Measurements from ENCODE around the gene R3HDM2. TPM values are rescaled to one million over a fixed set of nuclear protein-coding genes. Genes with fewer than 3 reads are reported as not detected.
"Not testable (repeated sequence)": the region's sequence is repeated elsewhere in the genome, so short reads cannot be mapped to it uniquely, and the experiment has no call there.

R3HDM2 gene
- total RNA-seq, 4 donors from 2014 or later, result 30.3 to 41.5 (median 35.1) TPM

DNA sequence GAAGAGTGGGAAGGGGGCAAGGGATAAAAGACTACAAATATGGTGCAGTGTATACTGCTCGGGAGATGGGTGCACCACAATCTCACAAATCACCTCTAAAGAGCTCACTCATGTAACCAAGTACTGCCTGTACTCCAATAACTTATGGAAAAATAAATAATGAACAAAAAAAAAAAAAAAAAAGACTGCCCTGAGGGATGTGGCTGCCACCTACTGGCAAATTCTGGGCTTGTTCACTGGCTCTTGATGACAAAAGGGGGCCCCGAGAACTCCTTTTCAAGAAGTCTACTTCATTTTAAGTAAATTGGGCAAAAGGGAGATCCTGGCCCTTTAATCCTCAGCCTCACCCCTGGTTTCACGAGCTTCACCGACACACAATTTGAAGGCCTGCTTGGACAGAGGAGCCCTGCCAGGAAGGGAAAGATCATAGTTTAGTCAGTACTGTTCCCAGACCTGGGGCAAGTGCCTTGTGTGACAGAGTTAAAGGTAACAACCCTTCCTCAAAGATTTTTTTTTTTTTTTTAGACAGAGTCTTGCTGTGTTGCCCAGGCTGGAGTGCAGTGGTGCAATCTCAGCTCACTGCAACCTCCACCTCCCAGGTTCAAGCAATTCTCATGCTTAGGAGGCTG is 153.8 kb downstream of the R3HDM2 start:
- no peak for DNase-seq (ENCODE audit: extremely low spot score)
- WGBS, result 86% methylated on average over 4 of the region's 4 CpGs
- intact Hi-C loops (cut with DNase I), result no loop called here

DNA sequence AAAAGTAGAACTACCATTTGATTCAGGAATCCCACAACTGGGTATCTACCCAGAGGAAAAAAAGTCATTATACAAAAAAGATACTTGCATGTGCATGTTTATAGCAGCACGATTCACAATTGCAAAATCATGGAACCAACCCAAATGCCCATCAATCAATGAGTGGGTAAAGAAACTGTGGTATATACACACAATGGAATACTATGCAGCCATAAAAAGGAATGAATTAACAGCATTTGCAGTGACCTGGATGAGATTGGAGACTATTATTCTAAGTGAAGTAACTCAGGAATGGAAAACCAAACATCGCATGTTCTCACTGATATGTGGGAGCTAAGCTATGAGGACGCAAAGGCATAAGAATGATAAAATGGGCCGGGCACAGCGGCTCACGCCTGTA is 154.6 kb downstream of the R3HDM2 start:
- H3K36me3 ChIP-seq, result peaks cover 27 to 96% (median 56%) of the 10 kb centered on the region in 4 donors
- H3K4me1 ChIP-seq; H3K4me3 ChIP-seq; DNase-seq (ENCODE audit: extremely low spot score); H3K9me3 ChIP-seq; H3K27ac ChIP-seq (replicated peaks in 1 of 4); intact Hi-C loops (cut with DNase I); H3K27me3 ChIP-seq: not testable (repeated sequence)
- WGBS, result 95% methylated on average over 6 of the region's 6 CpGs

More for the DNA sequence above, 153.8 kb downstream of the R3HDM2 start:
- TF ChIP-seq, protein P1, sequence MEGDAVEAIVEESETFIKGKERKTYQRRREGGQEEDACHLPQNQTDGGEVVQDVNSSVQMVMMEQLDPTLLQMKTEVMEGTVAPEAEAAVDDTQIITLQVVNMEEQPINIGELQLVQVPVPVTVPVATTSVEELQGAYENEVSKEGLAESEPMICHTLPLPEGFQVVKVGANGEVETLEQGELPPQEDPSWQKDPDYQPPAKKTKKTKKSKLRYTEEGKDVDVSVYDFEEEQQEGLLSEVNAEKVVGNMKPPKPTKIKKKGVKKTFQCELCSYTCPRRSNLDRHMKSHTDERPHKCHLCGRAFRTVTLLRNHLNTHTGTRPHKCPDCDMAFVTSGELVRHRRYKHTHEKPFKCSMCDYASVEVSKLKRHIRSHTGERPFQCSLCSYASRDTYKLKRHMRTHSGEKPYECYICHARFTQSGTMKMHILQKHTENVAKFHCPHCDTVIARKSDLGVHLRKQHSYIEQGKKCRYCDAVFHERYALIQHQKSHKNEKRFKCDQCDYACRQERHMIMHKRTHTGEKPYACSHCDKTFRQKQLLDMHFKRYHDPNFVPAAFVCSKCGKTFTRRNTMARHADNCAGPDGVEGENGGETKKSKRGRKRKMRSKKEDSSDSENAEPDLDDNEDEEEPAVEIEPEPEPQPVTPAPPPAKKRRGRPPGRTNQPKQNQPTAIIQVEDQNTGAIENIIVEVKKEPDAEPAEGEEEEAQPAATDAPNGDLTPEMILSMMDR (IDR thresholded peaks at IDR 0.05), result peak in 2 of 3 experiments; percentile 19 to 28
- no peak for TF ChIP-seq POLR2AphosphoS5 (IDR thresholded peaks at IDR 0.05)
- Histone ChIP-seq H3K27me3 (no peaks in the 10 kb centered on the region), H3K4me3 (no peak overlapping the region), H3K4me1 (peaks cover 0 to 9% (median 7%) of the 10 kb centered on the region in 4 donors), H3K27ac (replicated peaks in 1 of 4) (no peak overlapping the region), H3K9me3 (no peaks in the 10 kb centered on the region), H3K36me3 (peaks cover 23 to 96% (median 61%) of the 10 kb centered on the region in 4 donors)

GRCh38 chr12:57273516-57273915 is 157.3 kb downstream of the R3HDM2 start:
- Histone ChIP-seq H3K27ac (replicated peaks in 1 of 4) (no peak overlapping the region), H3K9me3 (no peaks in the 10 kb centered on the region), H3K36me3 (peaks cover 23 to 96% (median 49%) of the 10 kb centered on the region in 4 donors), H3K27me3 (no peaks in the 10 kb centered on the region), H3K4me1 (peaks cover 0 to 8% (median 0%) of the 10 kb centered on the region in 4 donors), H3K4me3 (no peak overlapping the region)
- intact Hi-C loops (cut with DNase I), result no loop called here
- no peak for DNase-seq (ENCODE audit: extremely low spot score)
- TF ChIP-seq POLR2AphosphoS5 (IDR thresholded peaks at IDR 0.05) (no peak), POLR2A (IDR thresholded peaks at IDR 0.05; ENCODE audit: low read depth) (no peak), EP300 (IDR thresholded peaks at IDR 0.05) (no peak)
- TF ChIP-seq, protein P1 (IDR thresholded peaks at IDR 0.05), result no peak

DNA sequence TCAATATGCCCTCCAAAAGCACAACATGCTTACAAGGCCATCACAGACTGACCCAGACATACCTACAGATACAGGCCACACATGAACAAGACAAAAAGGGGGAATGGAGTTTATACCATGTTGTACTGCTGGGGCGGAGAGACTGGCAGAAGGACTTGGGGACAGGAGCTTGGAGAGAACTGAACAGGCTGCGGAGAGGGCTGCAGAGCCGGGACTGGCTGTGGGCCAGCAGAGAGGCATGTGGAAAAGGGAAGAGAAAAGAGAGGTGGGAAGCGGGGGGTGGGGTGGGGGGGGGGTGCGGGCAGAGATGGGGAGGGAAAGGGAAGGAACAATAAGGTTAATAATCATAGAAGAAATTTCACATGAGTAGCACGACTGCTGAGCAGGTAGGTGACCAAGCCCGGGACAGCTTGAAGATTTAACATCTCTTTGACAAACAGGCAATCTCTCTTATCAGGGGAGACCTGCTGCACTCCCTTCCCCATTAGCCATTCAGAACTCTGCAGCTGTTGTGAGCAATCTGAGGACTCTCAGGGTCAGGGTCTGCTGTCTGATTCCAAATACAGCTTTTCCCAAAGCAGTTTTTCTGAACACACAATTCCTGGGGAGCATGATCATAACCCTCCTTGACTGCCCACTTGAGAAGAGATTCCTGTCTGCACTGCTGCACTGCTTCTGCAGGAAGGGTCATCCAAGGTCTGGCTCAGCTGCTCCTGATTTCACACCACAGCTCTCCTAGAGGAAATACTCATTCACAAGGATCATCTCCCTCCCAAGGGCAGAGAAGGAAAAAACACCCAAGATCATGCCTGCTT is 158.3 kb downstream of the R3HDM2 start:
- no peaks in the 10 kb centered on the region for H3K9me3 ChIP-seq
- DNase-seq (ENCODE audit: extremely low spot score), result no peak
- no peaks in the 10 kb centered on the region for H3K27me3 ChIP-seq
- WGBS, result 71% methylated on average over 7 of the region's 7 CpGs
- H3K27ac ChIP-seq (replicated peaks in 1 of 4), result no peak overlapping the region
- TF ChIP-seq EP300 (IDR thresholded peaks at IDR 0.05) (no peak), POLR2AphosphoS5 (IDR thresholded peaks at IDR 0.05) (no peak), POLR2A (IDR thresholded peaks at IDR 0.05; ENCODE audit: low read depth) (no peak)
- TF ChIP-seq, protein P1 (IDR thresholded peaks at IDR 0.05), result no peak
- intact Hi-C loops (cut with DNase I), result no loop called here
- peaks cover 31 to 96% (median 49%) of the 10 kb centered on the region in 4 donors for H3K36me3 ChIP-seq
- H3K4me3 ChIP-seq, result no peak overlapping the region
- peaks cover 0 to 8% (median 0%) of the 10 kb centered on the region in 4 donors for H3K4me1 ChIP-seq

GRCh38 chr12:57270966-57271470 is 159.8 kb downstream of the R3HDM2 start:
- DNase-seq (ENCODE audit: extremely low spot score), result no peak
- Histone ChIP-seq H3K9me3 (no peaks in the 10 kb centered on the region), H3K36me3 (peaks cover 40 to 96% (median 59%) of the 10 kb centered on the region in 4 donors), H3K4me3 (no peak overlapping the region), H3K27me3 (no peaks in the 10 kb centered on the region), H3K27ac (replicated peaks in 1 of 4) (no peak overlapping the region), H3K4me1 (peaks cover 0 to 8% (median 0%) of the 10 kb centered on the region in 4 donors)
- 89% methylated on average over 1 of the region's 1 CpG for WGBS
- intact Hi-C loops (cut with DNase I), result no loop called here
- TF ChIP-seq POLR2AphosphoS5 (IDR thresholded peaks at IDR 0.05), result no peak
- no peak for TF ChIP-seq EP300 (IDR thresholded peaks at IDR 0.05)
- TF ChIP-seq, protein P1 (IDR thresholded peaks at IDR 0.05), result no peak
- no peak for TF ChIP-seq POLR2A (IDR thresholded peaks at IDR 0.05; ENCODE audit: low read depth)

All from esophagus muscularis mucosa (tissue), 4 donors.